CD4-positive, CD25-positive, alpha-beta regulatory T cell (primary cell): ENCODE data around the gene LMAN1. TPM values are rescaled to one million over a fixed set of nuclear protein-coding genes. Genes with fewer than 3 reads are reported as not detected.

ENCODE experiments used
- ATAC-seq, 2 donors: fragments of 150-1000 bp; cut with Tn5 transposase; one replicate each; pipeline ENCODE4 v1.10.0; 2021; ENCODE audit warnings: low read depth in 2 of 2, moderate number of reproducible peaks in 2 of 2, moderate library complexity in 1 of 2
- DNase-seq, 3 donors: peaks; one replicate each; pipeline versions ENCODE4 v3.0.0 to v3.0.0-alpha.2; 2012 to 2022; ENCODE audit warnings: mixed read lengths in 1 of 3
- H3K27ac ChIP-seq: one replicate; pipeline ENCODE4 v1.7.0; 2013; ENCODE audit warnings: mild to moderate bottlenecking, low read length; ENCODE audit not compliant: insufficient read depth, poor library complexity, severe bottlenecking
- H3K27me3 ChIP-seq: one replicate; pipeline ENCODE4 v1.7.0; 2013; ENCODE audit warnings: low read length; ENCODE audit not compliant: control insufficient read depth, insufficient read depth
- H3K36me3 ChIP-seq: one replicate; pipeline ENCODE4 v1.7.0; 2013; ENCODE audit warnings: mild to moderate bottlenecking, low read length, moderate library complexity; ENCODE audit not compliant: control insufficient read depth, insufficient read depth
- H3K4me1 ChIP-seq: 2 replicates; pipeline ENCODE4 v1.7.0; 2013; ENCODE audit warnings: mild to moderate bottlenecking, low read length; ENCODE audit not compliant: insufficient read depth, control insufficient read depth, poor library complexity, severe bottlenecking
- H3K4me3 ChIP-seq: one replicate; pipeline ENCODE4 v1.7.0; 2013; ENCODE audit warnings: low read depth, mild to moderate bottlenecking, low read length, moderate library complexity
- H3K9me3 ChIP-seq, 2 experiments: 1 replicate in 1 of 2; 2 replicates in 1 of 2; pipeline ENCODE4 v1.7.0; 2013; ENCODE audit warnings: low read length in 2 of 2, mild to moderate bottlenecking in 1 of 2, moderate library complexity in 1 of 2; ENCODE audit not compliant: control insufficient read depth in 2 of 2
- H3K27ac Mint-ChIP-seq, 3 donors: one replicate each; pipeline ENCODE4 v1.8.0; 2020 to 2022; ENCODE audit warnings: mild to moderate bottlenecking in 3 of 3, mixed read lengths in 3 of 3, moderate library complexity in 2 of 3
- H3K27me3 Mint-ChIP-seq: one replicate; pipeline ENCODE4 v1.8.0; 2022; ENCODE audit warnings: mild to moderate bottlenecking, mixed read lengths
- H3K36me3 Mint-ChIP-seq: one replicate; pipeline ENCODE4 v1.8.0; 2020; ENCODE audit warnings: mixed read lengths
- H3K4me1 Mint-ChIP-seq, 4 donors: one replicate each; pipeline ENCODE4 v1.8.0; 2020 to 2022; ENCODE audit warnings: mixed read lengths in 4 of 4, mild to moderate bottlenecking in 1 of 4
- H3K4me3 Mint-ChIP-seq, 4 donors: one replicate each; pipeline ENCODE4 v1.8.0; 2020 to 2022; ENCODE audit warnings: mild to moderate bottlenecking in 4 of 4, mixed read lengths in 4 of 4, moderate library complexity in 3 of 4
- H3K9me3 Mint-ChIP-seq, 7 donors: one replicate each; pipeline ENCODE4 v1.8.0; 2020 to 2022; ENCODE audit warnings: mixed read lengths in 7 of 7, mild to moderate bottlenecking in 3 of 7, moderate library complexity in 2 of 7
- polyA plus RNA-seq, 4 donors: library from polyadenylated mRNA; unstranded; fragments of 300-500 nt; fragmentation: Illumina TruSeq; gene quantifications; one replicate each; pipeline ENCODE4 v1.2.3, GENCODE V29; 2021
- total RNA-seq: library from RNA; stranded (reverse); gene quantifications from one replicate; pipeline ENCODE4 v1.2.3, GENCODE V29; 2022

The LMAN1 gene
- total and polyA plus RNA-seq, 5 donors from 2014 or later: 25.3 to 51.3 (median 36.3) TPM

DNA sequence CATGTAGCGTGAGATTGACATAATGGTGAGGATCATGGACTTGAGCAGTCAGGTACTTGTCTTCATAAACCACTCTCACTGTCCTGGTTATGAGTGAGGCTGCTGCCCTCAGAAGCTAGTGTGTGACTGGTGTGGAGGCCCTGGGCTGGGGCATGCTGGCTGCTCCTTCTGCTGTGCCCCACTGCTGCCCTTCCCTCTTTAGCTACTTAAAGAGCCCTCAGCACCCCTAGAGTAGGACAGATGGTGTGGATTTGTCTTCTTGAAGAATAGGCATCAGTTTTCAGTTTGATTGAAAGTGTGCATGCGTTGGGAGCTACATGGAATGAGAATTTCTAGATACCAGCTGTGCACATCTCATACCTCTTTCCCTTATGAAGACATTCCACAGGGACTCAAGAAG is 56.1 kb downstream of the LMAN1 start:
- H3K4me3 Mint-ChIP-seq: no peak overlapping the region
- no peak overlapping the region for H3K27ac Mint-ChIP-seq
- H3K4me1 ChIP-seq: no peaks in the 10 kb centered on the region
- peaks cover 4% of the 10 kb centered on the region for H3K27me3 ChIP-seq
- peaks cover 48% of the 10 kb centered on the region for H3K27me3 Mint-ChIP-seq
- no peak for DNase-seq
- no peaks in the 10 kb centered on the region for H3K9me3 ChIP-seq
- no peaks in the 10 kb centered on the region for H3K36me3 Mint-ChIP-seq
- ATAC-seq: no peak
- H3K4me1 Mint-ChIP-seq: peaks cover 0 to 1% (median 0%) of the 10 kb centered on the region in 4 donors
- H3K36me3 ChIP-seq: no peaks in the 10 kb centered on the region
- H3K27ac ChIP-seq: no peak overlapping the region
- H3K4me3 ChIP-seq: no peak overlapping the region
- peaks cover 0 to 3% (median 0%) of the 10 kb centered on the region in 7 donors for H3K9me3 Mint-ChIP-seq

GRCh38 chr18:59301929-59302328 is 57.1 kb downstream of the LMAN1 start:
- no peaks in the 10 kb centered on the region for H3K9me3 ChIP-seq
- H3K9me3 Mint-ChIP-seq: peaks cover 0 to 3% (median 0%) of the 10 kb centered on the region in 7 donors
- no peaks in the 10 kb centered on the region for H3K36me3 Mint-ChIP-seq
- H3K27me3 ChIP-seq: peaks cover 4% of the 10 kb centered on the region
- no peaks in the 10 kb centered on the region for H3K4me1 ChIP-seq
- ATAC-seq: no peak
- H3K27me3 Mint-ChIP-seq: peaks cover 46% of the 10 kb centered on the region
- H3K4me1 Mint-ChIP-seq: no peaks in the 10 kb centered on the region
- H3K4me3 ChIP-seq: no peak overlapping the region
- H3K36me3 ChIP-seq: no peaks in the 10 kb centered on the region
- no peak for DNase-seq
- H3K4me3 Mint-ChIP-seq: no peak overlapping the region
- H3K27ac Mint-ChIP-seq: no peak overlapping the region
- no peak overlapping the region for H3K27ac ChIP-seq

GRCh38 chr18:59300676-59301285 is 58.3 kb downstream of the LMAN1 start:
- no peak overlapping the region for H3K4me3 ChIP-seq
- DNase-seq: no peak
- no peaks in the 10 kb centered on the region for H3K4me1 ChIP-seq
- H3K27ac ChIP-seq: no peak overlapping the region
- H3K36me3 ChIP-seq: no peaks in the 10 kb centered on the region
- no peaks in the 10 kb centered on the region for H3K9me3 ChIP-seq
- peaks cover 4% of the 10 kb centered on the region for H3K27me3 ChIP-seq
- no peak overlapping the region for H3K4me3 Mint-ChIP-seq
- H3K27me3 Mint-ChIP-seq: peaks cover 36% of the 10 kb centered on the region
- H3K4me1 Mint-ChIP-seq: no peaks in the 10 kb centered on the region
- H3K9me3 Mint-ChIP-seq: peaks cover 0 to 3% (median 0%) of the 10 kb centered on the region in 7 donors
- H3K36me3 Mint-ChIP-seq: no peaks in the 10 kb centered on the region
- no peak for ATAC-seq
- H3K27ac Mint-ChIP-seq: peak overlapping the region in 1 of 3 donors; percentile 38

- DNase-seq: no peak
- H3K27me3 ChIP-seq: peaks cover 5% of the 10 kb centered on the region
- H3K4me3 Mint-ChIP-seq: no peak overlapping the region
- no peak overlapping the region for H3K27ac ChIP-seq
- H3K27me3 Mint-ChIP-seq: peaks cover 30% of the 10 kb centered on the region
- no peaks in the 10 kb centered on the region for H3K36me3 Mint-ChIP-seq
- H3K4me1 Mint-ChIP-seq: no peaks in the 10 kb centered on the region
- H3K9me3 Mint-ChIP-seq: no peaks in the 10 kb centered on the region
- no peak overlapping the region for H3K4me3 ChIP-seq
- no peaks in the 10 kb centered on the region for H3K36me3 ChIP-seq
- H3K27ac Mint-ChIP-seq: no peak overlapping the region
- no peaks in the 10 kb centered on the region for H3K4me1 ChIP-seq
- no peak for ATAC-seq
- H3K9me3 ChIP-seq: no peaks in the 10 kb centered on the region
Observed at GRCh38 chr18:59298871-59299270, 60.2 kb downstream of the LMAN1 start.

- Histone ChIP-seq H3K4me1 (no peaks in the 10 kb centered on the region), H3K27ac (no peak overlapping the region), H3K36me3 (no peaks in the 10 kb centered on the region), H3K9me3 (no peaks in the 10 kb centered on the region), H3K27me3 (peaks cover 17% of the 10 kb centered on the region), H3K4me3 (no peak overlapping the region)
- DNase-seq (no peak), ATAC-seq (no peak)
- Mint-ChIP-seq H3K9me3 (peaks cover 0 to 4% (median 0%) of the 10 kb centered on the region in 7 donors), H3K4me1 (no peaks in the 10 kb centered on the region), H3K4me3 (no peak overlapping the region), H3K27me3 (peaks cover 44% of the 10 kb centered on the region), H3K27ac (no peak overlapping the region), H3K36me3 (no peaks in the 10 kb centered on the region)
Observed at GRCh38 chr18:59293317-59293716, 65.7 kb downstream of the LMAN1 start.

GRCh38 chr18:59286341-59286740 is 72.7 kb downstream of the LMAN1 start:
- Histone ChIP-seq H3K27me3 (peaks cover 21% of the 10 kb centered on the region), H3K27ac (no peak overlapping the region), H3K9me3 (no peaks in the 10 kb centered on the region), H3K4me3 (no peak overlapping the region), H3K36me3 (no peaks in the 10 kb centered on the region), H3K4me1 (no peaks in the 10 kb centered on the region)
- Mint-ChIP-seq H3K36me3 (no peaks in the 10 kb centered on the region), H3K4me3 (no peak overlapping the region), H3K27ac (no peak overlapping the region), H3K9me3 (peaks cover 0 to 6% (median 0%) of the 10 kb centered on the region in 7 donors), H3K27me3 (peaks cover 49% of the 10 kb centered on the region), H3K4me1 (no peaks in the 10 kb centered on the region)
- DNase-seq (no peak), ATAC-seq (no peak)

- H3K27ac Mint-ChIP-seq: no peak overlapping the region
- peaks cover 0 to 3% (median 0%) of the 10 kb centered on the region in 7 donors for H3K9me3 Mint-ChIP-seq
- ATAC-seq (no peak), DNase-seq (no peak)
- Histone ChIP-seq H3K4me3 (no peak overlapping the region), H3K27me3 (peaks cover 19% of the 10 kb centered on the region), H3K36me3 (no peaks in the 10 kb centered on the region), H3K27ac (no peak overlapping the region), H3K4me1 (no peaks in the 10 kb centered on the region), H3K9me3 (no peaks in the 10 kb centered on the region)
- H3K4me1 Mint-ChIP-seq: no peaks in the 10 kb centered on the region
- peaks cover 69% of the 10 kb centered on the region for H3K27me3 Mint-ChIP-seq
- H3K36me3 Mint-ChIP-seq: no peaks in the 10 kb centered on the region
- H3K4me3 Mint-ChIP-seq: no peak overlapping the region
Observed at GRCh38 chr18:59282341-59282740, 76.7 kb downstream of the LMAN1 start.

DNA sequence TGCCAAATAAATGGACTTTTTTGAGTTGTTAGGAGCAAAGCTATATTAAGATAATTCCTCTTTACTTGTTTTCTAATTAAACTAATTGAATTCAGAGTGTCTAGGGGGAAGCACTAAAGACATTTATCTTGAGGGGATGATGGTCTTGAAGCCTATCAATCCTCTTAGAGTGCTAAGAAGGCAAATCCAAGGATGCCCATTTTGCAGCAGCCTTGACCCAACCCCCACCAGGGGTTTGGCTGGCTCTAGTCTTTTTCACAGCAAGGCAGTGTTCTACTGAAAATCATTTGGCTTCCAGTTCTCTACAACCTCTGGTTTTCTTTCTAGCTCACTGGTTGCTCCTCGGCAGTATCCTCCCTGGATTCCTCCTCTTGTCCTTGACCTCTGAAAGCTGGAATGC is 79.3 kb downstream of the LMAN1 start:
- H3K4me1 ChIP-seq: no peaks in the 10 kb centered on the region
- H3K27ac ChIP-seq: no peak overlapping the region
- H3K4me1 Mint-ChIP-seq: peaks cover 0 to under 1% (median 0%) of the 10 kb centered on the region in 4 donors
- no peaks in the 10 kb centered on the region for H3K36me3 ChIP-seq
- H3K9me3 ChIP-seq: no peaks in the 10 kb centered on the region
- H3K27me3 ChIP-seq: peaks cover 28% of the 10 kb centered on the region
- H3K36me3 Mint-ChIP-seq: no peaks in the 10 kb centered on the region
- ATAC-seq (no peak), DNase-seq (no peak)
- H3K27ac Mint-ChIP-seq: no peak overlapping the region
- H3K4me3 ChIP-seq: no peak overlapping the region
- peaks cover 0 to 3% (median 0%) of the 10 kb centered on the region in 7 donors for H3K9me3 Mint-ChIP-seq
- peaks cover 77% of the 10 kb centered on the region for H3K27me3 Mint-ChIP-seq
- H3K4me3 Mint-ChIP-seq: no peak overlapping the region
